H9 (cell line): ENCODE measurements around the gene IQGAP2. TPM values are rescaled to one million over a fixed set of nuclear protein-coding genes. Genes with fewer than 3 reads are reported as not detected.

Experiments used
- DNase-seq: peaks from one replicate; pipeline ENCODE4 v3.0.0-alpha.2; 2017
- H2AFZ ChIP-seq: one replicate; pipeline ENCODE4 v1.6.1; 2013; ENCODE audit warnings: mild to moderate bottlenecking, low read length, control low read depth, moderate library complexity
- H2AK5ac ChIP-seq: 2 replicates; pipeline ENCODE4 v1.6.1; 2013; ENCODE audit warnings: low read length, control low read depth, mixed read lengths; ENCODE audit not compliant: insufficient read length
- H2BK120ac ChIP-seq: one replicate; pipeline ENCODE4 v1.6.1; 2013; ENCODE audit warnings: low read depth, mild to moderate bottlenecking, low read length, control low read depth, inconsistent platforms; ENCODE audit not compliant: poor library complexity, severe bottlenecking
- H2BK12ac ChIP-seq: 2 replicates; pipeline ENCODE4 v1.6.1; 2013; ENCODE audit warnings: low read length, control low read depth, mixed read lengths, low read depth; ENCODE audit not compliant: insufficient read length
- H2BK15ac ChIP-seq: 2 replicates; pipeline ENCODE4 v1.6.1; 2013; ENCODE audit warnings: low read depth, low read length, control low read depth
- H2BK20ac ChIP-seq: one replicate; pipeline ENCODE4 v1.6.1; 2013; ENCODE audit warnings: low read depth, mild to moderate bottlenecking, low read length, control low read depth, inconsistent platforms; ENCODE audit not compliant: poor library complexity, severe bottlenecking
- H2BK5ac ChIP-seq: 2 replicates; pipeline ENCODE4 v1.6.1; 2013; ENCODE audit warnings: low read length, control low read depth, mixed read lengths; ENCODE audit not compliant: insufficient read length
- H3K14ac ChIP-seq: 2 replicates; pipeline ENCODE4 v1.6.1; 2013; ENCODE audit warnings: low read length, control low read depth; ENCODE audit not compliant: insufficient read depth
- H3K18ac ChIP-seq: 2 replicates; pipeline ENCODE4 v1.6.1; 2013; ENCODE audit warnings: low read depth, mild to moderate bottlenecking, mixed read lengths, low read length, control low read depth; ENCODE audit not compliant: insufficient read length
- H3K23ac ChIP-seq: 2 replicates; pipeline ENCODE4 v1.6.1; 2013; ENCODE audit warnings: low read length, control low read depth, mixed read lengths, low read depth; ENCODE audit not compliant: insufficient read length
- H3K23me2 ChIP-seq: 2 replicates; pipeline ENCODE4 v1.6.1; 2013; ENCODE audit warnings: low read depth, mild to moderate bottlenecking, mixed read lengths, low read length, control low read depth; ENCODE audit not compliant: insufficient read length, poor library complexity, severe bottlenecking
- H3K27ac ChIP-seq: 2 replicates; pipeline ENCODE4 v1.5.1; 2013; ENCODE audit warnings: low read length, control low read depth, mixed read lengths, low read depth; ENCODE audit not compliant: insufficient read length
- H3K27me3 ChIP-seq: 2 replicates; pipeline ENCODE4 v1.6.1; 2013; ENCODE audit warnings: low read length, control low read depth, inconsistent platforms; ENCODE audit not compliant: insufficient read depth
- H3K4ac ChIP-seq: 2 replicates; pipeline ENCODE4 v1.6.1; 2013; ENCODE audit warnings: low read depth, mild to moderate bottlenecking, control low read depth, inconsistent platforms, low read length, moderate library complexity
- H3K4me1 ChIP-seq: 2 replicates; pipeline ENCODE4 v1.6.1; 2013; ENCODE audit warnings: low read length, control low read depth, inconsistent platforms; ENCODE audit not compliant: insufficient read depth
- H3K4me2 ChIP-seq: 2 replicates; pipeline ENCODE4 v1.6.1; 2013; ENCODE audit warnings: low read length, control low read depth, mixed read lengths; ENCODE audit not compliant: insufficient read length, insufficient read depth
- H3K56ac ChIP-seq: 2 replicates; pipeline ENCODE4 v1.6.1; 2013; ENCODE audit warnings: low read depth, mild to moderate bottlenecking, mixed read lengths, low read length, control low read depth; ENCODE audit not compliant: insufficient read length
- H3K79me1 ChIP-seq: 2 replicates; pipeline ENCODE4 v1.6.1; 2013; ENCODE audit warnings: low read depth, mild to moderate bottlenecking, moderate library complexity, low read length, control low read depth, inconsistent platforms; ENCODE audit not compliant: insufficient read depth, poor library complexity, severe bottlenecking
- H3K79me2 ChIP-seq: 2 replicates; pipeline ENCODE4 v1.6.1; 2013; ENCODE audit warnings: low read length, control low read depth, inconsistent platforms; ENCODE audit not compliant: insufficient read depth
- H3K9ac ChIP-seq: 2 replicates; pipeline ENCODE4 v1.6.1; 2013; ENCODE audit warnings: low read length, control low read depth, mixed read lengths; ENCODE audit not compliant: insufficient read length; ENCODE audit errors: extremely low read depth
- H3K9me3 ChIP-seq: one replicate; pipeline ENCODE4 v1.6.1; 2013; ENCODE audit warnings: low read depth, low read length, inconsistent platforms; ENCODE audit not compliant: control insufficient read depth
- H3T11ph ChIP-seq: one replicate; pipeline ENCODE4 v1.6.1; 2013; ENCODE audit warnings: mild to moderate bottlenecking, low read length, control low read depth, inconsistent platforms
- H4K20me1 ChIP-seq: one replicate; pipeline ENCODE4 v1.6.1; 2013; ENCODE audit not compliant: control insufficient read depth, insufficient read length, insufficient read depth
- H4K5ac ChIP-seq: 2 replicates; pipeline ENCODE4 v1.6.1; 2013; ENCODE audit warnings: low read depth, mild to moderate bottlenecking, mixed read lengths, low read length, control low read depth; ENCODE audit not compliant: insufficient read length
- H4K8ac ChIP-seq: replicated peaks from 2 replicates; pipeline ENCODE4 v1.6.1; 2013; ENCODE audit warnings: low read length, control low read depth, mixed read lengths, low read depth; ENCODE audit not compliant: insufficient read length
- H4K91ac ChIP-seq: 2 replicates; pipeline ENCODE4 v1.6.1; 2013; ENCODE audit warnings: low read depth, mild to moderate bottlenecking, moderate library complexity, mixed read lengths, low read length, control low read depth; ENCODE audit not compliant: insufficient read length
- H3K27ac Mint-ChIP-seq, 3 experiments: 2 replicates in 2 of 3; 3 replicates in 1 of 3; pipeline ENCODE4 v1.8.0; 2020 to 2021; ENCODE audit warnings: mixed read lengths in 3 of 3, mild to moderate bottlenecking in 1 of 3, moderate library complexity in 1 of 3
- H3K27me3 Mint-ChIP-seq: 2 replicates; pipeline ENCODE4 v1.8.0; 2021; ENCODE audit warnings: low read depth, mild to moderate bottlenecking, moderate library complexity, mixed read lengths
- H3K36me3 Mint-ChIP-seq, 3 experiments: 2 replicates in 2 of 3; 3 replicates in 1 of 3; pipeline ENCODE4 v1.8.0; 2020 to 2021; ENCODE audit warnings: low read depth in 3 of 3, mixed read lengths in 3 of 3; ENCODE audit not compliant: insufficient read depth in 1 of 3
- H3K4me1 Mint-ChIP-seq, 2 experiments: 2 replicates each; pipeline ENCODE4 v1.8.0; 2020; ENCODE audit warnings: mixed read lengths in 2 of 2
- H3K4me3 Mint-ChIP-seq, 2 experiments: 2 replicates in 1 of 2; 3 replicates in 1 of 2; pipeline ENCODE4 v1.8.0; 2020 to 2021; ENCODE audit warnings: mild to moderate bottlenecking in 2 of 2, mixed read lengths in 2 of 2, moderate library complexity in 1 of 2
- H3K9me3 Mint-ChIP-seq, 2 experiments: 2 replicates in 1 of 2; 3 replicates in 1 of 2; pipeline ENCODE4 v1.8.0; 2020; ENCODE audit warnings: mild to moderate bottlenecking in 2 of 2, mixed read lengths in 2 of 2, moderate library complexity in 1 of 2
- CTCF ChIP-seq: fragments of 200-600 bp; sonication (generic); conservative IDR thresholded peaks from 3 replicates; pipeline ENCODE4 v1.8.0; 2021; ENCODE audit warnings: antibody characterized with exemption, mild to moderate bottlenecking
- WGBS: extraction: QIAGEN DNeasy Blood & Tissue Kit; methylation state at CpG from one replicate; pipeline ENCODE4 v1.1.7; 2013; ENCODE audit warnings: missing lambda C conversion rate, low lambda C conversion rate, mixed read lengths; ENCODE audit not compliant: insufficient read length; ENCODE audit errors: extremely low coverage; 5-methylcytosine and 5-hydroxymethylcytosine counted together
- total RNA-seq: library from RNA; stranded (reverse); gene quantifications from 2 replicates; pipeline ENCODE4 v1.2.1, GENCODE V29; 2021

Gene IQGAP2
- total RNA-seq, 1 experiment from 2014 or later, result 22.5 TPM

GRCh38 chr5:76400466-76400865 lies 2.6 kb upstream of the IQGAP2 start:
- no peak overlapping the region for H3K4ac ChIP-seq
- H2BK120ac ChIP-seq, result no peak overlapping the region
- H3K27me3 ChIP-seq, result no peaks in the 10 kb centered on the region
- peaks cover 3% of the 10 kb centered on the region for H3K79me1 ChIP-seq
- no peaks in the 10 kb centered on the region for H4K20me1 ChIP-seq
- H3K27ac ChIP-seq, result no peak overlapping the region
- no peak overlapping the region for H2BK20ac ChIP-seq
- Mint-ChIP-seq H3K4me3 (no peak overlapping the region), H3K9me3 (no peaks in the 10 kb centered on the region), H3K27ac (no peak overlapping the region), H3K36me3 (no peaks in the 10 kb centered on the region), H3K27me3 (peaks cover 15% of the 10 kb centered on the region), H3K4me1 (peaks cover 18 to 20% of the 10 kb centered on the region in 2 experiments)
- no peak overlapping the region for H4K5ac ChIP-seq
- peaks cover 7% of the 10 kb centered on the region for H3K23me2 ChIP-seq
- H3K4me2 ChIP-seq, result no peak overlapping the region
- WGBS, result no CpG with 5 or more reads among the region's 5 CpGs
- H2BK15ac ChIP-seq, result no peak overlapping the region
- H2AK5ac ChIP-seq, result no peak overlapping the region
- H3K56ac ChIP-seq, result no peak overlapping the region
- H2BK12ac ChIP-seq, result no peak overlapping the region
- H3K14ac ChIP-seq, result no peak overlapping the region
- no peak overlapping the region for H2BK5ac ChIP-seq
- H4K8ac ChIP-seq, result no peak overlapping the region
- H3K4me1 ChIP-seq, result peaks cover 9% of the 10 kb centered on the region; the same call in 1 of the 2 replicates
- H4K91ac ChIP-seq, result no peak overlapping the region
- TF ChIP-seq CTCF, result no peak
- DNase-seq, result no peak
- peaks cover 8% of the 10 kb centered on the region; the same call in 1 of the 2 replicates for H3K79me2 ChIP-seq
- H3K9ac ChIP-seq, result no peak overlapping the region
- no peak overlapping the region for H3T11ph ChIP-seq
- H2AFZ ChIP-seq, result no peak overlapping the region
- H3K9me3 ChIP-seq, result no peaks in the 10 kb centered on the region
- no peak overlapping the region for H3K18ac ChIP-seq
- H3K23ac ChIP-seq, result no peak overlapping the region
